ENCODE results near the gene USP47. TPM values are rescaled to one million over a fixed set of nuclear protein-coding genes. Genes with fewer than 3 reads are reported as not detected.

The USP47 gene
- total and polyA plus RNA-seq, 2 experiments from 2014 or later = 16.3 to 36.7 TPM

DNA sequence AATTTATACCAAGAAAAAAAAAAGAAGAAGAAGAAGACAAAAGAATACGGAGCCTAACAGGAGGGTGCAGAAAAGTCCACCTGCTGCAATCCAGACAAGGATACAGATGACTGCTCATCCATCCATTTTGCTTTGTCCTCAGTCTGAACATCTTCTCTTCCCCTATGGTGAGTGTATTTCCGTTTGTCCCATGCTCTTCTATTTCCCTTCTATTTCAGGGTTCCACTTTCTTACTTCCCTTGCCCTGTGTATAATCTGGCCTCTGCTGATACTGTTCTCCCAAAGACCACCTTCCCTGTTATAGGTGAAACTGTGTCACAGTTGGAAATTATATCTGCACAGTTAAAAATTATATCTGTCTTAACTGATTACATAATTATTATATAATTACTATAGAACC lies 48.7 kb upstream of the USP47 start:
- Histone ChIP-seq H3K79me2 (replicated peaks; ENCODE audit: insufficient read depth) (no peaks in the 10 kb centered on the region), H3K36me3 (ENCODE audit: insufficient read depth) (no peaks in the 10 kb centered on the region), H3K4me2 (no peak overlapping the region), H4K20me1 (replicated peaks; ENCODE audit: insufficient read depth) (no peaks in the 10 kb centered on the region), H3K4me3 (no peak overlapping the region), H2AFZ (no peak overlapping the region), H3F3A (replicated peaks; ENCODE audit: low read depth) (no peaks in the 10 kb centered on the region), H3K27me3 (ENCODE audit: insufficient read depth) (no peaks in the 10 kb centered on the region), H3K4me1 (ENCODE audit: insufficient read depth) (no peaks in the 10 kb centered on the region), H3K27ac (ENCODE audit: low read depth) (no peak overlapping the region), H3K9me2 (ENCODE audit: insufficient read depth) (no peaks in the 10 kb centered on the region)
- no peaks in the 10 kb centered on the region for H3K36me3 Mint-ChIP-seq (ENCODE audit: low read depth)
- TF ChIP-seq, protein P1, sequence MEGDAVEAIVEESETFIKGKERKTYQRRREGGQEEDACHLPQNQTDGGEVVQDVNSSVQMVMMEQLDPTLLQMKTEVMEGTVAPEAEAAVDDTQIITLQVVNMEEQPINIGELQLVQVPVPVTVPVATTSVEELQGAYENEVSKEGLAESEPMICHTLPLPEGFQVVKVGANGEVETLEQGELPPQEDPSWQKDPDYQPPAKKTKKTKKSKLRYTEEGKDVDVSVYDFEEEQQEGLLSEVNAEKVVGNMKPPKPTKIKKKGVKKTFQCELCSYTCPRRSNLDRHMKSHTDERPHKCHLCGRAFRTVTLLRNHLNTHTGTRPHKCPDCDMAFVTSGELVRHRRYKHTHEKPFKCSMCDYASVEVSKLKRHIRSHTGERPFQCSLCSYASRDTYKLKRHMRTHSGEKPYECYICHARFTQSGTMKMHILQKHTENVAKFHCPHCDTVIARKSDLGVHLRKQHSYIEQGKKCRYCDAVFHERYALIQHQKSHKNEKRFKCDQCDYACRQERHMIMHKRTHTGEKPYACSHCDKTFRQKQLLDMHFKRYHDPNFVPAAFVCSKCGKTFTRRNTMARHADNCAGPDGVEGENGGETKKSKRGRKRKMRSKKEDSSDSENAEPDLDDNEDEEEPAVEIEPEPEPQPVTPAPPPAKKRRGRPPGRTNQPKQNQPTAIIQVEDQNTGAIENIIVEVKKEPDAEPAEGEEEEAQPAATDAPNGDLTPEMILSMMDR (conservative IDR thresholded peaks at IDR 0.05; ENCODE audit: low read depth in 2 of 2) = no peak
- TF ChIP-seq, protein P2, sequence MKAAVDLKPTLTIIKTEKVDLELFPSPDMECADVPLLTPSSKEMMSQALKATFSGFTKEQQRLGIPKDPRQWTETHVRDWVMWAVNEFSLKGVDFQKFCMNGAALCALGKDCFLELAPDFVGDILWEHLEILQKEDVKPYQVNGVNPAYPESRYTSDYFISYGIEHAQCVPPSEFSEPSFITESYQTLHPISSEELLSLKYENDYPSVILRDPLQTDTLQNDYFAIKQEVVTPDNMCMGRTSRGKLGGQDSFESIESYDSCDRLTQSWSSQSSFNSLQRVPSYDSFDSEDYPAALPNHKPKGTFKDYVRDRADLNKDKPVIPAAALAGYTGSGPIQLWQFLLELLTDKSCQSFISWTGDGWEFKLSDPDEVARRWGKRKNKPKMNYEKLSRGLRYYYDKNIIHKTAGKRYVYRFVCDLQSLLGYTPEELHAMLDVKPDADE (IDR thresholded peaks at IDR 0.05) = no peak
- TF ChIP-seq EZH2 (IDR thresholded peaks at IDR 0.05; ENCODE audit: low read depth, unreplicated experiment) = no peak
- ATAC-seq = no peak
- H3K27me3 Mint-ChIP-seq (ENCODE audit: insufficient read depth, low read depth, poor library complexity) = peaks cover 1% of the 10 kb centered on the region
- no peaks in the 10 kb centered on the region for H3K4me1 Mint-ChIP-seq
- no peak overlapping the region for H3K4me3 Mint-ChIP-seq
- no peak for DNase-seq (ENCODE audit: low spot score)
- no peaks in the 10 kb centered on the region; the same call in 2 of the 3 replicates for H3K9me3 Mint-ChIP-seq
- H3K27ac Mint-ChIP-seq = no peak overlapping the region

DNA sequence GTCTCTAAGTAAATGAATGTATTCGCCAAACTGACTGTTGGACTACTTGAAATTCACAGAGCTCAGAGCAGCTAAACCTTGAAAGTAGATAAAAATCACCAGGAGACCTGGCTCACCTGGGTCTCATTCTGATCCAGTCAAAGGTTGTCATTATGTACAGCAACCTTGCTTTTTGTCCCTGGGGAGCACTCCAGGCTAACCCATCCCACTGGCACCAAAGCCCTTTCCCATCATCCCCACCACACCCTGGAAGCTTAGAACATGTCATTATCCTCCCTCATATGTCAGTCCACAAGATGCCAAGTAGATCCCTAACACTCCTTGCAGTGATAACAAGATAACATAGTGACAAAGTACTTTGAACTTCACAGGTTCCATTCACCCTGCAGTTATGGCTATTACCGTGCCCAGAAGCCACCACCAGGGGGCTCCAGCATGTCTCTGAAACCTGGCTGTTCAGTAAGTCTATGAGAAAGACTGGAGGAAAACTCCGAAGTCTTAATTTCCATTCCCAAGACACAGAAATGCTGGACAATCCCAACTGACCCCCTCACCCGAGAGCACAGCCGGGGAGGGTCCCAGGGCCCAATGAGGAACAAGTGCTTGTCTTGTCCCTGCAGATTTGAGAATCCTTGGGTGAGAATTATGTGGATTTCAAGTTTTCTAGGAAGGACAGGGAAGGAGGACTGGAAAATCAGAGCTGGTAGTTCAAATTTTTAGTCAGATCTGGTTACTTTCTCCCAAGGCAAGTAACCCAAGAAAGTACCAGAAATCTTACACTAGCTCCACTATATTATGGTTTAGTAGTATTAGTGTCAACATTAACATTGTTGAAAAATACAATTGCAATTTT lies 43.0 kb upstream of the USP47 start:
- no peaks in the 10 kb centered on the region for H3K4me1 ChIP-seq (ENCODE audit: insufficient read depth)
- peaks cover 1% of the 10 kb centered on the region for H3K27me3 Mint-ChIP-seq (ENCODE audit: insufficient read depth, low read depth, poor library complexity)
- H3K36me3 ChIP-seq (ENCODE audit: insufficient read depth) = no peaks in the 10 kb centered on the region
- no peaks in the 10 kb centered on the region for H3K4me1 Mint-ChIP-seq
- H3K27me3 ChIP-seq (ENCODE audit: insufficient read depth) = no peaks in the 10 kb centered on the region
- H3F3A ChIP-seq (replicated peaks; ENCODE audit: low read depth) = no peaks in the 10 kb centered on the region
- ATAC-seq (peak; percentile 96), DNase-seq (ENCODE audit: low spot score) (peak; percentile 86)
- H3K27ac Mint-ChIP-seq = no peak overlapping the region
- H3K9me2 ChIP-seq (ENCODE audit: insufficient read depth) = no peaks in the 10 kb centered on the region
- no peak overlapping the region for H3K4me3 Mint-ChIP-seq
- H3K36me3 Mint-ChIP-seq (ENCODE audit: low read depth) = no peaks in the 10 kb centered on the region
- no peaks in the 10 kb centered on the region for H3K79me2 ChIP-seq (replicated peaks; ENCODE audit: insufficient read depth)
- no peaks in the 10 kb centered on the region; the same call in 2 of the 3 replicates for H3K9me3 Mint-ChIP-seq
- H4K20me1 ChIP-seq (replicated peaks; ENCODE audit: insufficient read depth) = no peaks in the 10 kb centered on the region
- no peak overlapping the region for H3K4me2 ChIP-seq
- no peak overlapping the region for H3K27ac ChIP-seq (ENCODE audit: low read depth)
- no peak for TF ChIP-seq EZH2phosphoT487 (IDR thresholded peaks at IDR 0.05; ENCODE audit: unreplicated experiment)
- TF ChIP-seq, protein P1 (conservative IDR thresholded peaks at IDR 0.05; ENCODE audit: low read depth in 2 of 2) = peak; percentile 87 to 99
- TF ChIP-seq NANOG (IDR thresholded peaks at IDR 0.05; ENCODE audit: borderline replicate concordance) = no peak
- no peak for TF ChIP-seq JUNB (IDR thresholded peaks at IDR 0.05; ENCODE audit: unreplicated experiment)
- no peak for TF ChIP-seq ZNF331 (CRISPR knock-in tag; IDR thresholded peaks at IDR 0.05; ENCODE audit: low read depth)
- TF ChIP-seq, protein P2 (IDR thresholded peaks at IDR 0.05) = no peak
- TF ChIP-seq POLR2AphosphoS5 (IDR thresholded peaks at IDR 0.05; ENCODE audit: low read depth) = no peak
- TF ChIP-seq STAT1 (IDR thresholded peaks at IDR 0.05; ENCODE audit: unreplicated experiment) = no peak
- H3K4me3 ChIP-seq = no peak overlapping the region
- peak overlapping the region; percentile 49; the same call in 1 of the 2 replicates for H2AFZ ChIP-seq
